HL-60 (cell line): ENCODE data around the gene RAMP3.

ENCODE experiments used
- DNase-seq, 2 experiments: peaks; one replicate each; pipeline ENCODE4 v3.0.0-alpha.2; 2010 to 2020; ENCODE audit warnings: low read depth in 1 of 2, low spot score in 1 of 2
- H3K27ac ChIP-seq: fragments of 250-450 bp; sonication (Bioruptor Pico); replicated peaks from 2 replicates; pipeline ENCODE4 v1.5.1; 2020; ENCODE audit warnings: mild to moderate bottlenecking, moderate library complexity
- H3K27me3 ChIP-seq: fragments of 250-450 bp; sonication (Bioruptor Pico); 2 replicates; pipeline ENCODE4 v1.5.1; 2021; ENCODE audit warnings: mild to moderate bottlenecking, moderate library complexity; ENCODE audit not compliant: insufficient read depth, poor library complexity, severe bottlenecking
- H3K4me3 ChIP-seq: replicated peaks from 2 replicates; pipeline ENCODE4 v1.5.1; 2011; ENCODE audit warnings: mild to moderate bottlenecking, control low read depth, low read length; ENCODE audit not compliant: insufficient read depth
- GABPA ChIP-seq: IDR thresholded peaks from 2 replicates; pipeline ENCODE4 v1.6.1; 2012; ENCODE audit warnings: low read depth
- POLR2AphosphoS5 ChIP-seq: IDR thresholded peaks from 2 replicates; pipeline ENCODE4 v1.6.1; 2012; ENCODE audit warnings: low read depth
- SPI1 ChIP-seq: IDR thresholded peaks from 2 replicates; pipeline ENCODE4 v1.6.1; 2012; ENCODE audit warnings: low read depth, mild to moderate bottlenecking, borderline replicate concordance
- TF ChIP-seq, protein P1 (sequence below): IDR thresholded peaks from 2 replicates; pipeline ENCODE4 v1.6.1; 2012; ENCODE audit warnings: low read depth; ENCODE audit not compliant: insufficient replicate concordance
- TF ChIP-seq, protein P2 (sequence below): IDR thresholded peaks from one replicate; pipeline ENCODE4 v1.5.1; 2011; ENCODE audit warnings: low read length, control low read depth, inconsistent platforms; ENCODE audit not compliant: insufficient read depth

The RAMP3 gene

DNA sequence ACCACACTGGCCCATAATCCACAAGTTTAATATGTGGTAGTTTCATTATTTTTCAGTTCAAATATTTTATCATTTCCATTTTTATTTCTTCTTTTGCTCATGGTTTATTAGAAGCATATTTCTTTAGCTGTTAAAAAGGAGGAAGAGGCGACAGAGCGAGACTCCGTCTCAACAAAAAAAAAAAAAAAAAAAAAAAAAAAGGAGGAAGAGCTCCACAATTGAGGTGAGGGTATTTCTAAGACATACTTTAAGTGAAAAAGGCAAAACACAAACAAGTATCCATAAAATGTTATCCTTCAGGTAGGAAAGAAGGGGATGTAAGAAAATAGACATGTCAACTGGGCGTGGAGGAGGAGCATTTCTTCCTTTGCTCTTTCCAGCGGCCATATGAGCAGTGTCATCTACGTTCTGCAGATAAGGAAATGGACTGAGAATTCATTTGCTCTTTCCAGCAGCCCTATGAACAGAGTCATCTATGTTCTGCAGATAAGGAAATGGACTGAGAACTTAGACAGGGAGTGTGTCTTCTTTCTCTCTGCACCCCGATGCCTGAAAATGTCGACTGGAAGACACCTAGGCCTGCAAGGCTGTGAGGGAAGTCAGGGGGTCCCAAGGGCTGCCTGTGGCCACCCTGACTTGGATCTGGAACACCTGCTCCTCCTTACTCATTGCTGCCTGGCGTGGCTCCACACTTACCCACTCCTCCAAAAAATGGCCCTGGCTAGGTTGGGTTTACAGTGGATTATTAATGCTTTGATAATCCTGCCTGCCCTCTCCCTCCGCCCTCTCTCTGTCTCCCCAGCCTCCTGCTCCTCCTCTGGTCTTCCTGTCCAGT, 18.9 kb upstream of the RAMP3 start:
- H3K27me3 ChIP-seq = no peaks in the 10 kb centered on the region
- DNase-seq = peak in 1 of 2 experiments; percentile 6
- H3K27ac ChIP-seq = peak overlapping the region; percentile 44
- no peak overlapping the region for H3K4me3 ChIP-seq
- TF ChIP-seq, protein P1, sequence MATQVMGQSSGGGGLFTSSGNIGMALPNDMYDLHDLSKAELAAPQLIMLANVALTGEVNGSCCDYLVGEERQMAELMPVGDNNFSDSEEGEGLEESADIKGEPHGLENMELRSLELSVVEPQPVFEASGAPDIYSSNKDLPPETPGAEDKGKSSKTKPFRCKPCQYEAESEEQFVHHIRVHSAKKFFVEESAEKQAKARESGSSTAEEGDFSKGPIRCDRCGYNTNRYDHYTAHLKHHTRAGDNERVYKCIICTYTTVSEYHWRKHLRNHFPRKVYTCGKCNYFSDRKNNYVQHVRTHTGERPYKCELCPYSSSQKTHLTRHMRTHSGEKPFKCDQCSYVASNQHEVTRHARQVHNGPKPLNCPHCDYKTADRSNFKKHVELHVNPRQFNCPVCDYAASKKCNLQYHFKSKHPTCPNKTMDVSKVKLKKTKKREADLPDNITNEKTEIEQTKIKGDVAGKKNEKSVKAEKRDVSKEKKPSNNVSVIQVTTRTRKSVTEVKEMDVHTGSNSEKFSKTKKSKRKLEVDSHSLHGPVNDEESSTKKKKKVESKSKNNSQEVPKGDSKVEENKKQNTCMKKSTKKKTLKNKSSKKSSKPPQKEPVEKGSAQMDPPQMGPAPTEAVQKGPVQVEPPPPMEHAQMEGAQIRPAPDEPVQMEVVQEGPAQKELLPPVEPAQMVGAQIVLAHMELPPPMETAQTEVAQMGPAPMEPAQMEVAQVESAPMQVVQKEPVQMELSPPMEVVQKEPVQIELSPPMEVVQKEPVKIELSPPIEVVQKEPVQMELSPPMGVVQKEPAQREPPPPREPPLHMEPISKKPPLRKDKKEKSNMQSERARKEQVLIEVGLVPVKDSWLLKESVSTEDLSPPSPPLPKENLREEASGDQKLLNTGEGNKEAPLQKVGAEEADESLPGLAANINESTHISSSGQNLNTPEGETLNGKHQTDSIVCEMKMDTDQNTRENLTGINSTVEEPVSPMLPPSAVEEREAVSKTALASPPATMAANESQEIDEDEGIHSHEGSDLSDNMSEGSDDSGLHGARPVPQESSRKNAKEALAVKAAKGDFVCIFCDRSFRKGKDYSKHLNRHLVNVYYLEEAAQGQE = no peak
- TF ChIP-seq SPI1 (peak; percentile 71), POLR2AphosphoS5 (no peak)
- TF ChIP-seq, protein P2, sequence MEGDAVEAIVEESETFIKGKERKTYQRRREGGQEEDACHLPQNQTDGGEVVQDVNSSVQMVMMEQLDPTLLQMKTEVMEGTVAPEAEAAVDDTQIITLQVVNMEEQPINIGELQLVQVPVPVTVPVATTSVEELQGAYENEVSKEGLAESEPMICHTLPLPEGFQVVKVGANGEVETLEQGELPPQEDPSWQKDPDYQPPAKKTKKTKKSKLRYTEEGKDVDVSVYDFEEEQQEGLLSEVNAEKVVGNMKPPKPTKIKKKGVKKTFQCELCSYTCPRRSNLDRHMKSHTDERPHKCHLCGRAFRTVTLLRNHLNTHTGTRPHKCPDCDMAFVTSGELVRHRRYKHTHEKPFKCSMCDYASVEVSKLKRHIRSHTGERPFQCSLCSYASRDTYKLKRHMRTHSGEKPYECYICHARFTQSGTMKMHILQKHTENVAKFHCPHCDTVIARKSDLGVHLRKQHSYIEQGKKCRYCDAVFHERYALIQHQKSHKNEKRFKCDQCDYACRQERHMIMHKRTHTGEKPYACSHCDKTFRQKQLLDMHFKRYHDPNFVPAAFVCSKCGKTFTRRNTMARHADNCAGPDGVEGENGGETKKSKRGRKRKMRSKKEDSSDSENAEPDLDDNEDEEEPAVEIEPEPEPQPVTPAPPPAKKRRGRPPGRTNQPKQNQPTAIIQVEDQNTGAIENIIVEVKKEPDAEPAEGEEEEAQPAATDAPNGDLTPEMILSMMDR = no peak

DNA sequence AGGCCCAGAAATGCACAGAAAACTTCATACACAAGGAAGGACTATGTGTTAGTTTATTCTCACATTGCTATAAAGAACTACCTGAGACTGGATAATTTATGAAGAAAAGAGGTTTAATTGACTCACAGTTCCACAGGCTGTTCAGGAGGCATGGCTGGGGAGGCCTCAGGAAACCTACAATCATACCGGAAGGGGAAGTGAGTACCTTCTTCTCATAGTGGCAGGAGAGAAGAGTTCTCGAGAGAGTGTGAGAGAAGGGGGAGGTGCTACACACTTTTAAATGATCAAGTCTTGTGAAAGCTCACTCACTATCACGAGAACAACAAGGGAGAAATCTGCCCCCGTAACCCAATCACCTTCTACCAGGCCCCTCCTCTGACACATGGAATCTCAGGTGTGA, 16.8 kb upstream of the RAMP3 start:
- TF ChIP-seq, protein P2 = no peak
- TF ChIP-seq, protein P1 = no peak
- peak; percentile 76 for TF ChIP-seq SPI1
- peak; percentile 61 for TF ChIP-seq GABPA
- TF ChIP-seq POLR2AphosphoS5 = no peak
- Histone ChIP-seq H3K27me3 (no peaks in the 10 kb centered on the region), H3K27ac (peak overlapping the region; percentile 57), H3K4me3 (no peak overlapping the region)
- peak; percentile 40 to 63 for DNase-seq

DNA sequence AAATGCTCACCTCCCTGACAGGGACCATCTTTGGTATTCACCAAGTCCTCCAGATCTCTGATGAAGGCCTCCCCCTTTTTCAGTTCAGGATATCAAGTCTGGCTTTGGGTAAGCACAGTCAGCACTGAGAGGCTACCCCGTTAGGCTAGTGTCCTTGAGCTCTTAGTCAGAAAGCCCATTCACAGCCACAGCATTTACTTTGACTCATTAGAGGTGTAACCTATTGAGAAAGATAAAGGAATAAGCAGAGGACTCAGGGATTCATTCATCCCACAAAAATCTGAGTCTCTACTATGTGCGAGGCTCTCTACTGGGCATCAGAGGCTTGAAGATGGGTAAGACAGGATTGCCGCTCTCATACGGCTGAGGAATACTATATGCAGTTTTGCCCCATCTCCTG, 14.0 kb upstream of the RAMP3 start:
- no peaks in the 10 kb centered on the region for H3K27me3 ChIP-seq
- no peak overlapping the region for H3K27ac ChIP-seq
- TF ChIP-seq SPI1 = no peak
- no peak for TF ChIP-seq POLR2AphosphoS5
- no peak for TF ChIP-seq GABPA
- TF ChIP-seq, protein P2 = no peak
- TF ChIP-seq, protein P1 = no peak
- no peak overlapping the region for H3K4me3 ChIP-seq
- DNase-seq = no peak
